ENCODE data around the gene PPM1G. TPM values are rescaled to one million over a fixed set of nuclear protein-coding genes. Genes with fewer than 3 reads are reported as not detected.

The PPM1G gene
- total RNA-seq, 1 donor from 2014 or later, result 127 TPM

DNA sequence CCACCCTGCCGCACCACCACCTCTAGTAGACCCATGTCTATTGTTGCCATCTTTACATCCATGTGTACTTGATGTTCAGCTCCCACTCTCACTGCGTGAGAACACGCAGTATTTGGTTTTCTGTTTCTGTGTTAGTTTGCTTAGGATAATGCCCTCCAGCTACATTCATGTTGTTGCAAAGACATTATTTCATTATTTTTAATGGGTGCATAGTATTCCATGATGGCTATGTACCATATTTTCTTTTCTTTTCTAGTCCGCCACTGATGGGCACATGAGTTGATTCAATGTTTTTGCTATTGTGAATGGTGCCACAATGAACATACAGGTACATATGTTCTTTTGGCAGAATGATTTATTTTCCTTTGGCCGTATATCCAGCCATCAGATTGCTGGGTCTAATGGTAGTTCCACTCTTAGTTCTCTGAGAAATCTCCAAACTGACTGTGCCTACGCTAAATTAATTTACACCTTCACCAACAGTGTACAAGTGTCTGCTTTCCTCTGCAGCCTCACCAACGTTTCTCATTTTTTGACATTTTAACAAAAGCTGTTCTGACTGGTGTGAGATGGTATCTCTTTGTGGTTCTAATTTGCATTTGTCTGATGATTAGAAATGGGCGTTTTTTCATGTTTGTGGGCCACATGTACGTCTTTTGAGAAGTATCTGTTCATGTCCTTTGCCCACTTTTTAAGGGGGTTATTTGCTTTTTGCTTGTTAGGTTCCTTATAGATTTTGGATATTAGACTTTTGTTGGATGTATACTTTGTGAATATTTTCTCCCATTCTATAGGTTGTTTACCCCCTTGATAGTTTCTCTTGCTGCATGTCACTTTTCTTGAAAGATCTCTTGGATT, 18.3 kb downstream of the PPM1G start:
- H3K4me1 Mint-ChIP-seq (ENCODE audit: unreplicated experiment), result peaks cover 6% of the 10 kb centered on the region
- H3K9me3 Mint-ChIP-seq (ENCODE audit: unreplicated experiment), result no peaks in the 10 kb centered on the region
- H3K4me3 Mint-ChIP-seq (ENCODE audit: unreplicated experiment), result no peak overlapping the region
- peaks cover 13% of the 10 kb centered on the region for H3K36me3 Mint-ChIP-seq (ENCODE audit: low read depth, unreplicated experiment)
- TF ChIP-seq CTCF (IDR thresholded peaks at IDR 0.05; ENCODE audit: unreplicated experiment), result no peak
- H3K27ac Mint-ChIP-seq (ENCODE audit: unreplicated experiment), result no peak overlapping the region
- DNase-seq (ENCODE audit: low spot score), result no peak
- H3K27me3 Mint-ChIP-seq (ENCODE audit: unreplicated experiment), result peaks cover 1% of the 10 kb centered on the region

DNA sequence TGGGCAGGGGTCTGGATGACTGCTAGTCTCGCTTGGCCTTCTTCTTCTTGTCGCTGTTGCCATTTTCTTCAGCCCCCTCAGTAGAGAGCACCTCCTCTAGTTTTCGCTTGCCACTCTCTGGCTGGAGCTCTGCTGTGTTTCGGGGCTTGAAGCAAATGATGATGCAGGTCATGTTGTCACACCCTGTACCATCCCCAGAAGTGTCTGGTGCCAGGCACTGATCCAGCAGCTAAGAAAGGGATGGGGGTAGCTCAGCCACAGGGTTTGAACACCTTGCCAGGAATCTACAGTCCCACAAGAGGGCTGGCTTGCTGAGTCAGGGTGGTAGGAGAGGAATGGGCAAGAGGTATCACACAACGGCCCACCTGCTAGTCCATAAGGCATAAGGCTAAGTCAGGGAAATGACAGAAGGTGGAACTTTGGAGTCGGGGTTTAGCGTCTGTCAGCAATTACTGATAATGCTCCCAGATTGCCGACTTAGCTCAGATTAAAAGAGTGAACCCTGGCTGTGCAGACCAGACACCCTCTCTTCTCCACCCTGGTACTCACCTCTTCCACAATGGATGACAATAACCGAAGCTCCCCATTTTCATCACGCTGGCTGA, 27.7 kb downstream of the PPM1G start:
- Mint-ChIP-seq H3K36me3 (ENCODE audit: low read depth, unreplicated experiment) (peaks cover 55% of the 10 kb centered on the region), H3K27me3 (ENCODE audit: unreplicated experiment) (peaks cover 21% of the 10 kb centered on the region), H3K4me3 (ENCODE audit: unreplicated experiment) (peak overlapping the region; percentile 70), H3K27ac (ENCODE audit: unreplicated experiment) (peak overlapping the region; percentile 98), H3K4me1 (ENCODE audit: unreplicated experiment) (peaks cover 22% of the 10 kb centered on the region), H3K9me3 (ENCODE audit: unreplicated experiment) (no peaks in the 10 kb centered on the region)
- TF ChIP-seq CTCF (IDR thresholded peaks at IDR 0.05; ENCODE audit: unreplicated experiment), result no peak
- DNase-seq (ENCODE audit: low spot score), result no peak

GRCh38 chr2:27380626-27381545, 28.5 kb downstream of the PPM1G start, which contains the start of gene ZNF513:
Gene ZNF513, minus strand, starts transcription at chr2:27380734. Its CDS starts 208 bp downstream, at chr2:27380526.
- Mint-ChIP-seq H3K9me3 (ENCODE audit: unreplicated experiment) (no peaks in the 10 kb centered on the region), H3K36me3 (ENCODE audit: low read depth, unreplicated experiment) (peaks cover 60% of the 10 kb centered on the region), H3K27me3 (ENCODE audit: unreplicated experiment) (peaks cover 21% of the 10 kb centered on the region), H3K27ac (ENCODE audit: unreplicated experiment) (peak within 1 kb of the TSS; percentile 98), H3K4me1 (ENCODE audit: unreplicated experiment) (peaks cover 20% of the 10 kb centered on the region), H3K4me3 (ENCODE audit: unreplicated experiment) (peak within 1 kb of the TSS; percentile 93)
- peak; percentile 89 for DNase-seq (ENCODE audit: low spot score)
- no peak for TF ChIP-seq CTCF (IDR thresholded peaks at IDR 0.05; ENCODE audit: unreplicated experiment)

- Mint-ChIP-seq H3K4me3 (ENCODE audit: unreplicated experiment) (peak overlapping the region; percentile 93), H3K4me1 (ENCODE audit: unreplicated experiment) (peaks cover 17% of the 10 kb centered on the region)
Observed at GRCh38 chr2:27379836-27380625, 29.4 kb downstream of the PPM1G start.

More at GRCh38 chr2:27379836-27380625, 29.4 kb downstream of the PPM1G start:
- DNase-seq (ENCODE audit: low spot score), result no peak
- Mint-ChIP-seq H3K27me3 (ENCODE audit: unreplicated experiment) (peaks cover 21% of the 10 kb centered on the region), H3K36me3 (ENCODE audit: low read depth, unreplicated experiment) (peaks cover 59% of the 10 kb centered on the region), H3K9me3 (ENCODE audit: unreplicated experiment) (no peaks in the 10 kb centered on the region), H3K27ac (ENCODE audit: unreplicated experiment) (peak overlapping the region; percentile 98)
- TF ChIP-seq CTCF (IDR thresholded peaks at IDR 0.05; ENCODE audit: unreplicated experiment), result no peak
